GM23338 (cell line): ENCODE data around the gene DCTN1. TPM values are rescaled to one million over a fixed set of nuclear protein-coding genes. Genes with fewer than 3 reads are reported as not detected.

ENCODE experiments used
- ATAC-seq: fragments of 200-7000 bp; cut with Tn5 transposase; 3 replicates; pipeline ENCODE4 v1.9.1; 2020
- DNase-seq: peaks from one replicate; pipeline ENCODE4 v3.0.0-alpha.2; 2015; ENCODE audit warnings: low spot score
- H2AFZ ChIP-seq: fragments of 200-600 bp; sonication (generic); 2 replicates; pipeline ENCODE4 v1.8.0; 2016; ENCODE audit warnings: antibody characterized with exemption, mild to moderate bottlenecking, moderate library complexity
- H3F3A ChIP-seq: fragments of 200-600 bp; sonication (generic); replicated peaks from 2 replicates; pipeline ENCODE4 v1.8.0; 2017; ENCODE audit warnings: antibody characterized with exemption, mixed run types, low read depth
- H3K27ac ChIP-seq: fragments of 200-600 bp; sonication (generic); 2 replicates; pipeline ENCODE4 v1.6.1; 2016; ENCODE audit warnings: low read depth
- H3K27me3 ChIP-seq: fragments of 200-600 bp; sonication (generic); 2 replicates; pipeline ENCODE4 v1.8.0; 2016; ENCODE audit warnings: mild to moderate bottlenecking, mixed run types, moderate library complexity; ENCODE audit not compliant: insufficient read depth
- H3K36me3 ChIP-seq: fragments of 200-600 bp; sonication (generic); 2 replicates; pipeline ENCODE4 v1.8.0; 2016; ENCODE audit warnings: mild to moderate bottlenecking; ENCODE audit not compliant: insufficient read depth
- H3K4me1 ChIP-seq: fragments of 200-600 bp; sonication (generic); 2 replicates; pipeline ENCODE4 v1.8.0; 2016; ENCODE audit warnings: mild to moderate bottlenecking, moderate library complexity; ENCODE audit not compliant: insufficient read depth
- H3K4me2 ChIP-seq: fragments of 200-600 bp; sonication (generic); 2 replicates; pipeline ENCODE4 v1.7.1; 2017; ENCODE audit warnings: mixed run types
- H3K4me3 ChIP-seq: fragments of 200-600 bp; sonication (generic); 2 replicates; pipeline ENCODE4 v1.6.1; 2016; ENCODE audit warnings: mixed run types
- H3K79me2 ChIP-seq: fragments of 200-600 bp; sonication (generic); replicated peaks from 2 replicates; pipeline ENCODE4 v1.8.0; 2017; ENCODE audit warnings: mild to moderate bottlenecking; ENCODE audit not compliant: insufficient read depth
- H3K9me2 ChIP-seq: fragments of 200-600 bp; sonication (generic); 2 replicates; pipeline ENCODE4 v1.8.0; 2017; ENCODE audit not compliant: insufficient read depth
- H4K20me1 ChIP-seq: fragments of 200-600 bp; sonication (generic); replicated peaks from 2 replicates; pipeline ENCODE4 v1.8.0; 2017; ENCODE audit warnings: mild to moderate bottlenecking; ENCODE audit not compliant: insufficient read depth
- H3K27ac Mint-ChIP-seq: 2 replicates; pipeline ENCODE4 v1.8.0; 2020; ENCODE audit warnings: inconsistent platforms, mild to moderate bottlenecking, moderate library complexity, mixed read lengths
- H3K27me3 Mint-ChIP-seq: 3 replicates; pipeline ENCODE4 v1.8.0; 2022; ENCODE audit warnings: low read depth, mild to moderate bottlenecking, moderate library complexity, mixed read lengths, inconsistent platforms; ENCODE audit not compliant: insufficient read depth, poor library complexity
- H3K36me3 Mint-ChIP-seq: 3 replicates; pipeline ENCODE4 v1.8.0; 2021; ENCODE audit warnings: low read depth, mild to moderate bottlenecking, inconsistent platforms, moderate library complexity, mixed read lengths
- H3K4me1 Mint-ChIP-seq: 3 replicates; pipeline ENCODE4 v1.8.0; 2020; ENCODE audit warnings: mild to moderate bottlenecking, inconsistent platforms, mixed read lengths
- H3K4me3 Mint-ChIP-seq: 3 replicates; pipeline ENCODE4 v1.8.0; 2021; ENCODE audit warnings: moderate library complexity, mild to moderate bottlenecking, inconsistent platforms, mixed read lengths
- H3K9me3 Mint-ChIP-seq: 3 replicates; pipeline ENCODE4 v1.8.0; 2020; ENCODE audit warnings: moderate library complexity, mild to moderate bottlenecking, inconsistent platforms, mixed read lengths
- CREB1 ChIP-seq: fragments of 250-450 bp; sonication (Bioruptor Pico); IDR thresholded peaks from 2 replicates; pipeline ENCODE4 v1.5.0; 2020; ENCODE audit warnings: low read depth, mild to moderate bottlenecking, moderate library complexity
- EZH2 ChIP-seq: fragments of 200-600 bp; sonication (generic); IDR thresholded peaks from one replicate; pipeline ENCODE4 v1.8.0; 2017; ENCODE audit warnings: antibody characterized with exemption, mild to moderate bottlenecking, low read depth; ENCODE audit not compliant: unreplicated experiment
- EZH2phosphoT487 ChIP-seq: fragments of 200-600 bp; sonication (generic); IDR thresholded peaks from one replicate; pipeline ENCODE4 v1.8.1; 2018; ENCODE audit warnings: antibody characterized with exemption; ENCODE audit not compliant: unreplicated experiment
- JUNB ChIP-seq: IDR thresholded peaks from one replicate; pipeline ENCODE4 v1.6.1; 2016; ENCODE audit warnings: antibody characterized with exemption; ENCODE audit not compliant: unreplicated experiment
- NANOG ChIP-seq: IDR thresholded peaks from 2 replicates; pipeline ENCODE4 v1.6.1; 2016; ENCODE audit warnings: antibody characterized with exemption, borderline replicate concordance
- POLR2AphosphoS5 ChIP-seq: IDR thresholded peaks from 2 replicates; pipeline ENCODE4 v1.6.1; 2016; ENCODE audit warnings: antibody characterized with exemption, low read depth
- STAT1 ChIP-seq: IDR thresholded peaks from one replicate; pipeline ENCODE4 v1.6.1; 2016; ENCODE audit warnings: antibody characterized with exemption; ENCODE audit not compliant: unreplicated experiment
- ZNF114 ChIP-seq: fragments of 250-450 bp; sonication (Bioruptor Pico); IDR thresholded peaks from 2 replicates; pipeline ENCODE4 v1.5.0; 2020; ENCODE audit warnings: mild to moderate bottlenecking, moderate library complexity
- ZNF331 ChIP-seq: fragments of 250-450 bp; sonication (Bioruptor Pico); IDR thresholded peaks from 2 replicates; pipeline ENCODE4 v1.5.0; 2020; ENCODE audit warnings: low read depth, mild to moderate bottlenecking, moderate library complexity
- polyA plus RNA-seq: library from polyadenylated mRNA; unstranded; fragments of >200 nt; fragmentation: Nextera tagmentation; extraction: Ambion mirVana; gene quantifications from 2 replicates; pipeline ENCODE4 v1.2.1, GENCODE V29; 2016
- total RNA-seq: library from RNA; depleted of rRNA; stranded (reverse); fragments of >200 nt; shearing (Covaris generic); gene quantifications from 2 replicates; pipeline ENCODE4 v1.2.3, GENCODE V29; 2014
- TF ChIP-seq, protein P1 (sequence below): IDR thresholded peaks from 2 replicates; pipeline ENCODE4 v1.6.1; 2016; ENCODE audit warnings: antibody characterized with exemption
- TF ChIP-seq, protein P2 (sequence below), 2 experiments: fragments of 200-600 bp in 1 of 2; sonication (generic) in 1 of 2; conservative IDR thresholded peaks; 2 replicates each; pipeline versions ENCODE4 v1.5.1 to v1.6.1; 2016 to 2017; ENCODE audit warnings: antibody characterized with exemption in 2 of 2, low read depth in 2 of 2, mild to moderate bottlenecking in 2 of 2, moderate library complexity in 1 of 2
- TF ChIP-seq, protein P3 (sequence below): fragments of 250-450 bp; sonication (Bioruptor Pico); IDR thresholded peaks from 2 replicates; pipeline ENCODE4 v1.5.0; 2020; ENCODE audit warnings: mild to moderate bottlenecking, moderate library complexity
- TF ChIP-seq, protein P4 (sequence below): IDR thresholded peaks from one replicate; pipeline ENCODE4 v1.6.1; 2018; ENCODE audit warnings: antibody characterized with exemption; ENCODE audit not compliant: unreplicated experiment

Gene DCTN1
- total and polyA plus RNA-seq, 2 experiments from 2014 or later, result 108 to 145 TPM

DNA sequence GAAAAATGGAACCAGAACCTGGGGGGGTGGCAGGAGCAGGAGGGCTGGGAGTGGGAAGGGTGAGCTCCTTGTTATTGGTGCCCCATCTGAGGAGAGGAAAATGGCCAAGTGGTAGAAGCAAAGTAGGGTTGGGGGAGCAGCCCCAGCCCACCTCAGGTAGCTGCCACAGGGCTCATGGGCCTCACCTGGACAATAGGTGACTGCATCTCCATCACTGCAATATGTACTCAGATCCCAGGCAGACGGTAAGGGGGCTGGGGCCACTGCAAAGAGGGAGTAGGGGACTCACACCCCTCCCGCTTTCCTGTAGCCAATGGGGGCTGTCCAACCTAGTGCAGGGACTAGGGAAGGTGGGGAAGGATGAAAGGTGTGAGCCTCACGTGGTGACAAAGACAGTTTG is 37.1 kb upstream of the DCTN1 start:
- H3K79me2 ChIP-seq, result no peaks in the 10 kb centered on the region
- H3K4me1 Mint-ChIP-seq, result peaks cover 16% of the 10 kb centered on the region; the same call in 2 of the 3 replicates
- DNase-seq (no peak), ATAC-seq (no peak)
- H3K9me3 Mint-ChIP-seq, result no peaks in the 10 kb centered on the region
- no peaks in the 10 kb centered on the region for H4K20me1 ChIP-seq
- no peak overlapping the region for H3K4me3 Mint-ChIP-seq
- H3K4me2 ChIP-seq, result no peak overlapping the region
- H3K4me1 ChIP-seq, result peaks cover 16% of the 10 kb centered on the region
- H2AFZ ChIP-seq, result no peak overlapping the region
- peaks cover 47% of the 10 kb centered on the region for H3K27me3 Mint-ChIP-seq
- no peak overlapping the region for H3K27ac ChIP-seq
- no peaks in the 10 kb centered on the region for H3K36me3 ChIP-seq
- H3F3A ChIP-seq, result peaks cover 6% of the 10 kb centered on the region; the same call in 1 of the 2 replicates
- no peak overlapping the region for H3K27ac Mint-ChIP-seq
- H3K4me3 ChIP-seq, result no peak overlapping the region
- H3K27me3 ChIP-seq, result peaks cover 41% of the 10 kb centered on the region
- TF ChIP-seq ZNF114 (CRISPR knock-in tag), result no peak
- no peak for TF ChIP-seq ZNF331 (CRISPR knock-in tag)
- no peak for TF ChIP-seq NANOG
- TF ChIP-seq, protein P1, sequence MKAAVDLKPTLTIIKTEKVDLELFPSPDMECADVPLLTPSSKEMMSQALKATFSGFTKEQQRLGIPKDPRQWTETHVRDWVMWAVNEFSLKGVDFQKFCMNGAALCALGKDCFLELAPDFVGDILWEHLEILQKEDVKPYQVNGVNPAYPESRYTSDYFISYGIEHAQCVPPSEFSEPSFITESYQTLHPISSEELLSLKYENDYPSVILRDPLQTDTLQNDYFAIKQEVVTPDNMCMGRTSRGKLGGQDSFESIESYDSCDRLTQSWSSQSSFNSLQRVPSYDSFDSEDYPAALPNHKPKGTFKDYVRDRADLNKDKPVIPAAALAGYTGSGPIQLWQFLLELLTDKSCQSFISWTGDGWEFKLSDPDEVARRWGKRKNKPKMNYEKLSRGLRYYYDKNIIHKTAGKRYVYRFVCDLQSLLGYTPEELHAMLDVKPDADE, result no peak
- TF ChIP-seq CREB1 (CRISPR knock-in tag), result no peak
- TF ChIP-seq, protein P2, sequence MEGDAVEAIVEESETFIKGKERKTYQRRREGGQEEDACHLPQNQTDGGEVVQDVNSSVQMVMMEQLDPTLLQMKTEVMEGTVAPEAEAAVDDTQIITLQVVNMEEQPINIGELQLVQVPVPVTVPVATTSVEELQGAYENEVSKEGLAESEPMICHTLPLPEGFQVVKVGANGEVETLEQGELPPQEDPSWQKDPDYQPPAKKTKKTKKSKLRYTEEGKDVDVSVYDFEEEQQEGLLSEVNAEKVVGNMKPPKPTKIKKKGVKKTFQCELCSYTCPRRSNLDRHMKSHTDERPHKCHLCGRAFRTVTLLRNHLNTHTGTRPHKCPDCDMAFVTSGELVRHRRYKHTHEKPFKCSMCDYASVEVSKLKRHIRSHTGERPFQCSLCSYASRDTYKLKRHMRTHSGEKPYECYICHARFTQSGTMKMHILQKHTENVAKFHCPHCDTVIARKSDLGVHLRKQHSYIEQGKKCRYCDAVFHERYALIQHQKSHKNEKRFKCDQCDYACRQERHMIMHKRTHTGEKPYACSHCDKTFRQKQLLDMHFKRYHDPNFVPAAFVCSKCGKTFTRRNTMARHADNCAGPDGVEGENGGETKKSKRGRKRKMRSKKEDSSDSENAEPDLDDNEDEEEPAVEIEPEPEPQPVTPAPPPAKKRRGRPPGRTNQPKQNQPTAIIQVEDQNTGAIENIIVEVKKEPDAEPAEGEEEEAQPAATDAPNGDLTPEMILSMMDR (conservative IDR thresholded peaks at IDR 0.05; ENCODE audit: low read depth in 2 of 2), result no peak
- TF ChIP-seq, protein P3, sequence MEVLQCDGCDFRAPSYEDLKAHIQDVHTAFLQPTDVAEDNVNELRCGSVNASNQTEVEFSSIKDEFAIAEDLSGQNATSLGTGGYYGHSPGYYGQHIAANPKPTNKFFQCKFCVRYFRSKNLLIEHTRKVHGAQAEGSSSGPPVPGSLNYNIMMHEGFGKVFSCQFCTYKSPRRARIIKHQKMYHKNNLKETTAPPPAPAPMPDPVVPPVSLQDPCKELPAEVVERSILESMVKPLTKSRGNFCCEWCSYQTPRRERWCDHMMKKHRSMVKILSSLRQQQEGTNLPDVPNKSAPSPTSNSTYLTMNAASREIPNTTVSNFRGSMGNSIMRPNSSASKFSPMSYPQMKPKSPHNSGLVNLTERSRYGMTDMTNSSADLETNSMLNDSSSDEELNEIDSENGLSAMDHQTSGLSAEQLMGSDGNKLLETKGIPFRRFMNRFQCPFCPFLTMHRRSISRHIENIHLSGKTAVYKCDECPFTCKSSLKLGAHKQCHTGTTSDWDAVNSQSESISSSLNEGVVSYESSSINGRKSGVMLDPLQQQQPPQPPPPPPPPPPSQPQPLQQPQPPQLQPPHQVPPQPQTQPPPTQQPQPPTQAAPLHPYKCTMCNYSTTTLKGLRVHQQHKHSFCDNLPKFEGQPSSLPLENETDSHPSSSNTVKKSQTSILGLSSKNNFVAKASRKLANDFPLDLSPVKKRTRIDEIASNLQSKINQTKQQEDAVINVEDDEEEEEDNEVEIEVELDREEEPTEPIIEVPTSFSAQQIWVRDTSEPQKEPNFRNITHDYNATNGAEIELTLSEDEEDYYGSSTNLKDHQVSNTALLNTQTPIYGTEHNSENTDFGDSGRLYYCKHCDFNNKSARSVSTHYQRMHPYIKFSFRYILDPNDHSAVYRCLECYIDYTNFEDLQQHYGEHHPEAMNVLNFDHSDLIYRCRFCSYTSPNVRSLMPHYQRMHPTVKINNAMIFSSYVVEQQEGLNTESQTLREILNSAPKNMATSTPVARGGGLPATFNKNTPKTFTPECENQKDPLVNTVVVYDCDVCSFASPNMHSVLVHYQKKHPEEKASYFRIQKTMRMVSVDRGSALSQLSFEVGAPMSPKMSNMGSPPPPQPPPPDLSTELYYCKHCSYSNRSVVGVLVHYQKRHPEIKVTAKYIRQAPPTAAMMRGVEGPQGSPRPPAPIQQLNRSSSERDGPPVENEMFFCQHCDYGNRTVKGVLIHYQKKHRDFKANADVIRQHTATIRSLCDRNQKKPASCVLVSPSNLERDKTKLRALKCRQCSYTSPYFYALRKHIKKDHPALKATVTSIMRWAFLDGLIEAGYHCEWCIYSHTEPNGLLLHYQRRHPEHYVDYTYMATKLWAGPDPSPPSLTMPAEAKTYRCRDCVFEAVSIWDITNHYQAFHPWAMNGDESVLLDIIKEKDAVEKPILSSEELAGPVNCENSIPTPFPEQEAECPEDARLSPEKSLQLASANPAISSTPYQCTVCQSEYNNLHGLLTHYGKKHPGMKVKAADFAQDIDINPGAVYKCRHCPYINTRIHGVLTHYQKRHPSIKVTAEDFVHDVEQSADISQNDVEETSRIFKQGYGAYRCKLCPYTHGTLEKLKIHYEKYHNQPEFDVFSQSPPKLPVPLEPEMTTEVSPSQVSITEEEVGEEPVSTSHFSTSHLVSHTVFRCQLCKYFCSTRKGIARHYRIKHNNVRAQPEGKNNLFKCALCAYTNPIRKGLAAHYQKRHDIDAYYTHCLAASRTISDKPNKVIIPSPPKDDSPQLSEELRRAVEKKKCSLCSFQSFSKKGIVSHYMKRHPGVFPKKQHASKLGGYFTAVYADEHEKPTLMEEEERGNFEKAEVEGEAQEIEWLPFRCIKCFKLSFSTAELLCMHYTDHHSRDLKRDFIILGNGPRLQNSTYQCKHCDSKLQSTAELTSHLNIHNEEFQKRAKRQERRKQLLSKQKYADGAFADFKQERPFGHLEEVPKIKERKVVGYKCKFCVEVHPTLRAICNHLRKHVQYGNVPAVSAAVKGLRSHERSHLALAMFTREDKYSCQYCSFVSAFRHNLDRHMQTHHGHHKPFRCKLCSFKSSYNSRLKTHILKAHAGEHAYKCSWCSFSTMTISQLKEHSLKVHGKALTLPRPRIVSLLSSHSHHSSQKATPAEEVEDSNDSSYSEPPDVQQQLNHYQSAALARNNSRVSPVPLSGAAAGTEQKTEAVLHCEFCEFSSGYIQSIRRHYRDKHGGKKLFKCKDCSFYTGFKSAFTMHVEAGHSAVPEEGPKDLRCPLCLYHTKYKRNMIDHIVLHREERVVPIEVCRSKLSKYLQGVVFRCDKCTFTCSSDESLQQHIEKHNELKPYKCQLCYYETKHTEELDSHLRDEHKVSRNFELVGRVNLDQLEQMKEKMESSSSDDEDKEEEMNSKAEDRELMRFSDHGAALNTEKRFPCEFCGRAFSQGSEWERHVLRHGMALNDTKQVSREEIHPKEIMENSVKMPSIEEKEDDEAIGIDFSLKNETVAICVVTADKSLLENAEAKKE (CRISPR knock-in tag), result no peak
- TF ChIP-seq POLR2AphosphoS5, result no peak
- TF ChIP-seq EZH2phosphoT487, result no peak
- no peak for TF ChIP-seq EZH2
- no peak for TF ChIP-seq JUNB
- TF ChIP-seq, protein P4, sequence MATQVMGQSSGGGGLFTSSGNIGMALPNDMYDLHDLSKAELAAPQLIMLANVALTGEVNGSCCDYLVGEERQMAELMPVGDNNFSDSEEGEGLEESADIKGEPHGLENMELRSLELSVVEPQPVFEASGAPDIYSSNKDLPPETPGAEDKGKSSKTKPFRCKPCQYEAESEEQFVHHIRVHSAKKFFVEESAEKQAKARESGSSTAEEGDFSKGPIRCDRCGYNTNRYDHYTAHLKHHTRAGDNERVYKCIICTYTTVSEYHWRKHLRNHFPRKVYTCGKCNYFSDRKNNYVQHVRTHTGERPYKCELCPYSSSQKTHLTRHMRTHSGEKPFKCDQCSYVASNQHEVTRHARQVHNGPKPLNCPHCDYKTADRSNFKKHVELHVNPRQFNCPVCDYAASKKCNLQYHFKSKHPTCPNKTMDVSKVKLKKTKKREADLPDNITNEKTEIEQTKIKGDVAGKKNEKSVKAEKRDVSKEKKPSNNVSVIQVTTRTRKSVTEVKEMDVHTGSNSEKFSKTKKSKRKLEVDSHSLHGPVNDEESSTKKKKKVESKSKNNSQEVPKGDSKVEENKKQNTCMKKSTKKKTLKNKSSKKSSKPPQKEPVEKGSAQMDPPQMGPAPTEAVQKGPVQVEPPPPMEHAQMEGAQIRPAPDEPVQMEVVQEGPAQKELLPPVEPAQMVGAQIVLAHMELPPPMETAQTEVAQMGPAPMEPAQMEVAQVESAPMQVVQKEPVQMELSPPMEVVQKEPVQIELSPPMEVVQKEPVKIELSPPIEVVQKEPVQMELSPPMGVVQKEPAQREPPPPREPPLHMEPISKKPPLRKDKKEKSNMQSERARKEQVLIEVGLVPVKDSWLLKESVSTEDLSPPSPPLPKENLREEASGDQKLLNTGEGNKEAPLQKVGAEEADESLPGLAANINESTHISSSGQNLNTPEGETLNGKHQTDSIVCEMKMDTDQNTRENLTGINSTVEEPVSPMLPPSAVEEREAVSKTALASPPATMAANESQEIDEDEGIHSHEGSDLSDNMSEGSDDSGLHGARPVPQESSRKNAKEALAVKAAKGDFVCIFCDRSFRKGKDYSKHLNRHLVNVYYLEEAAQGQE, result no peak
- TF ChIP-seq STAT1, result no peak
- no peaks in the 10 kb centered on the region for H3K36me3 Mint-ChIP-seq
- H3K9me2 ChIP-seq, result no peaks in the 10 kb centered on the region
